CD4-positive, alpha-beta T cell (primary cell): ENCODE data around the gene VIPR2. TPM values are rescaled to one million over a fixed set of nuclear protein-coding genes. Genes with fewer than 3 reads are reported as not detected.

Source experiments
- ATAC-seq: fragments of 200-7000 bp; cut with Tn5 transposase; one replicate; pipeline ENCODE4 v1.10.0; 2022; ENCODE audit warnings: mild to moderate bottlenecking; ENCODE audit not compliant: poor library complexity
- CTCF ChIA-PET: fragments of 350-600 bp; sonication (Branson Sonifier 250); formaldehyde crosslinking; loops from one replicate; lab custom pipeline; 2021; ENCODE audit warnings: antibody characterized with exemption, inconsistent platforms; lab: Charles Lee
- POLR2A ChIA-PET: fragments of 350-600 bp; sonication (Branson Sonifier 250); formaldehyde crosslinking; loops from one replicate; lab custom pipeline; 2021; ENCODE audit warnings: antibody characterized with exemption, inconsistent platforms; lab: Charles Lee
- DNase-seq, 14 experiments: peaks; one replicate each; pipeline ENCODE4 v3.0.0-alpha.2; 2013 to 2020; ENCODE audit warnings: mixed read lengths in 2 of 14
- H3K27ac ChIP-seq, 2 donors: one replicate each; pipeline versions ENCODE4 v1.5.1 to v1.7.0; 2013; ENCODE audit warnings: low read length in 2 of 2, low read depth in 1 of 2, mild to moderate bottlenecking in 1 of 2
- H3K27me3 ChIP-seq, 2 experiments: 1 replicate in 1 of 2; 2 replicates in 1 of 2; pipeline versions ENCODE4 v1.6.1 to v1.7.0; 2013; ENCODE audit warnings: low read length in 2 of 2, control low read depth in 1 of 2, mild to moderate bottlenecking in 1 of 2, moderate library complexity in 1 of 2; ENCODE audit not compliant: insufficient read depth in 2 of 2, control insufficient read depth in 1 of 2
- H3K36me3 ChIP-seq: one replicate; pipeline ENCODE4 v1.6.1; 2013; ENCODE audit warnings: low read length, control low read depth; ENCODE audit not compliant: insufficient read depth
- H3K4me1 ChIP-seq: one replicate; pipeline ENCODE4 v1.6.1; 2013; ENCODE audit warnings: low read length, control low read depth; ENCODE audit not compliant: insufficient read depth
- H3K4me3 ChIP-seq: one replicate; pipeline ENCODE4 v1.5.1; 2013; ENCODE audit warnings: mild to moderate bottlenecking, low read length, moderate library complexity
- H3K9me3 ChIP-seq, 2 experiments: 1 replicate in 1 of 2; 2 replicates in 1 of 2; pipeline versions ENCODE4 v1.6.1 to v1.7.0; 2013; ENCODE audit warnings: low read length in 2 of 2, mild to moderate bottlenecking in 2 of 2, control low read depth in 1 of 2, moderate library complexity in 1 of 2; ENCODE audit not compliant: control insufficient read depth in 1 of 2, insufficient read depth in 1 of 2
- H3K27ac Mint-ChIP-seq: one replicate; pipeline ENCODE4 v1.8.0; 2020; ENCODE audit warnings: mixed read lengths
- H3K27me3 Mint-ChIP-seq: one replicate; pipeline ENCODE4 v1.8.0; 2021; ENCODE audit warnings: mixed read lengths
- H3K36me3 Mint-ChIP-seq: one replicate; pipeline ENCODE4 v1.8.0; 2021; ENCODE audit warnings: low read depth, mixed read lengths
- H3K4me1 Mint-ChIP-seq: one replicate; pipeline ENCODE4 v1.8.0; 2021; ENCODE audit warnings: low read depth, mixed read lengths
- H3K4me3 Mint-ChIP-seq: one replicate; pipeline ENCODE4 v1.8.0; 2020; ENCODE audit warnings: mild to moderate bottlenecking, mixed read lengths
- H3K9me3 Mint-ChIP-seq: one replicate; pipeline ENCODE4 v1.8.0; 2020; ENCODE audit warnings: mixed read lengths
- CTCF ChIP-seq: fragments of 200-600 bp; IDR thresholded peaks from one replicate; pipeline ENCODE4 v1.8.0; 2022; ENCODE audit warnings: antibody characterized with exemption, mild to moderate bottlenecking
- intact Hi-C, 2 experiments: fragments of 100-400 bp; cut with DNase I in 1 of 2; cut with micrococcal nuclease in 1 of 2; formaldehyde crosslinking; loops; one replicate each; pipeline versions ENCODE4 v1.15.1 to v1.9.0; 2023 to 2025; cut with DNase I, micrococcal nuclease
- total RNA-seq, 174 experiments: library from RNA in 2 of 174; stranded (reverse) in 2 of 174; gene quantifications; one replicate each; pipeline ENCODE4 v1.2.3 and lab custom pipeline; 2021 to 2026

Gene VIPR2
- total RNA-seq, 2 experiments from 2014 or later, result 0.59 to 0.80 TPM

- no peak for DNase-seq
- no peak for ATAC-seq
- no peak overlapping the region for H3K27ac Mint-ChIP-seq
- H3K4me1 Mint-ChIP-seq, result no peaks in the 10 kb centered on the region
- no peaks in the 10 kb centered on the region for H3K27me3 Mint-ChIP-seq
- ChIA-PET POLR2A (no interaction called here), CTCF (no interaction called here)
- H3K36me3 ChIP-seq, result no peaks in the 10 kb centered on the region
- peaks cover 0 to 11% of the 10 kb centered on the region in 2 experiments for H3K9me3 ChIP-seq
- intact Hi-C loops, result no loop called here
- H3K4me3 ChIP-seq, result no peak overlapping the region
- H3K27me3 ChIP-seq, result no peaks in the 10 kb centered on the region
- no peaks in the 10 kb centered on the region for H3K4me1 ChIP-seq
- no peak for TF ChIP-seq CTCF
- no peak overlapping the region for H3K27ac ChIP-seq
- no peak overlapping the region for H3K4me3 Mint-ChIP-seq
- no peaks in the 10 kb centered on the region for H3K9me3 Mint-ChIP-seq
- H3K36me3 Mint-ChIP-seq, result no peaks in the 10 kb centered on the region
Observed at GRCh38 chr7:159061209-159061608, 83.5 kb downstream of the VIPR2 start.

GRCh38 chr7:159060440-159060839 lies 84.2 kb downstream of the VIPR2 start:
- Histone ChIP-seq H3K36me3 (no peaks in the 10 kb centered on the region), H3K4me3 (no peak overlapping the region), H3K9me3 (peaks cover 0 to 11% of the 10 kb centered on the region in 2 experiments), H3K4me1 (no peaks in the 10 kb centered on the region), H3K27ac (no peak overlapping the region), H3K27me3 (no peaks in the 10 kb centered on the region)
- TF ChIP-seq CTCF, result no peak
- H3K9me3 Mint-ChIP-seq, result no peaks in the 10 kb centered on the region
- no peaks in the 10 kb centered on the region for H3K27me3 Mint-ChIP-seq
- no peak overlapping the region for H3K27ac Mint-ChIP-seq
- H3K4me1 Mint-ChIP-seq, result no peaks in the 10 kb centered on the region
- DNase-seq, result no peak
- no peak overlapping the region for H3K4me3 Mint-ChIP-seq
- ChIA-PET POLR2A (no interaction called here), CTCF (no interaction called here)
- no peak for ATAC-seq
- intact Hi-C loops, result no loop called here
- no peaks in the 10 kb centered on the region for H3K36me3 Mint-ChIP-seq

GRCh38 chr7:159059629-159060028 lies 85.0 kb downstream of the VIPR2 start:
- H3K4me3 Mint-ChIP-seq, result no peak overlapping the region
- H3K27ac Mint-ChIP-seq, result no peak overlapping the region
- Histone ChIP-seq H3K4me3 (no peak overlapping the region), H3K27ac (no peak overlapping the region), H3K36me3 (no peaks in the 10 kb centered on the region), H3K4me1 (no peaks in the 10 kb centered on the region), H3K27me3 (no peaks in the 10 kb centered on the region), H3K9me3 (peaks cover 0 to 11% of the 10 kb centered on the region in 2 experiments)
- no peak for DNase-seq
- H3K9me3 Mint-ChIP-seq, result no peaks in the 10 kb centered on the region
- no peaks in the 10 kb centered on the region for H3K27me3 Mint-ChIP-seq
- POLR2A ChIA-PET, result no interaction called here
- no peak for TF ChIP-seq CTCF
- no peaks in the 10 kb centered on the region for H3K4me1 Mint-ChIP-seq
- CTCF ChIA-PET, result no interaction called here
- intact Hi-C loops, result no loop called here
- H3K36me3 Mint-ChIP-seq, result no peaks in the 10 kb centered on the region
- ATAC-seq, result no peak
